HUES48 (cell line): ENCODE data around the gene TTC12.

Experiments
- H3K27ac ChIP-seq: one replicate; pipeline ENCODE4 v1.7.0; 2013; ENCODE audit warnings: low read depth, low read length, inconsistent platforms
- H3K27me3 ChIP-seq: 2 replicates; pipeline ENCODE4 v1.6.1; 2013; ENCODE audit warnings: mild to moderate bottlenecking, low read length; ENCODE audit not compliant: control insufficient read depth, insufficient read depth
- H3K36me3 ChIP-seq: 2 replicates; pipeline ENCODE4 v1.6.1; 2013; ENCODE audit warnings: low read length; ENCODE audit not compliant: control insufficient read depth, insufficient read depth
- H3K4me1 ChIP-seq: 2 replicates; pipeline ENCODE4 v1.6.1; 2013; ENCODE audit warnings: mild to moderate bottlenecking, low read length; ENCODE audit not compliant: control insufficient read depth, insufficient read depth
- H3K4me3 ChIP-seq: 2 replicates; pipeline ENCODE4 v1.5.1; 2013; ENCODE audit warnings: mild to moderate bottlenecking, low read depth, low read length
- H3K9ac ChIP-seq: 2 replicates; pipeline ENCODE4 v1.6.1; 2013; ENCODE audit warnings: mild to moderate bottlenecking, low read depth, low read length, moderate library complexity
- H3K9me3 ChIP-seq: 2 replicates; pipeline ENCODE4 v1.6.1; 2013; ENCODE audit warnings: low read length; ENCODE audit not compliant: control insufficient read depth, insufficient read depth

TTC12 gene

GRCh38 chr11:113351068-113351450 is 36.7 kb downstream of the TTC12 start:
- Histone ChIP-seq H3K9me3 (no peaks in the 10 kb centered on the region), H3K27me3 (no peaks in the 10 kb centered on the region), H3K36me3 (no peaks in the 10 kb centered on the region), H3K4me1 (no peaks in the 10 kb centered on the region), H3K27ac (no peak overlapping the region), H3K4me3 (no peak overlapping the region), H3K9ac (no peak overlapping the region)

GRCh38 chr11:113351480-113351879 is 37.1 kb downstream of the TTC12 start:
- H3K27ac ChIP-seq, result no peak overlapping the region
- no peak overlapping the region for H3K4me3 ChIP-seq
- no peaks in the 10 kb centered on the region for H3K27me3 ChIP-seq
- no peaks in the 10 kb centered on the region for H3K36me3 ChIP-seq
- H3K9ac ChIP-seq, result no peak overlapping the region
- H3K9me3 ChIP-seq, result no peaks in the 10 kb centered on the region
- H3K4me1 ChIP-seq, result no peaks in the 10 kb centered on the region

GRCh38 chr11:113356203-113356602 is 41.8 kb downstream of the TTC12 start:
- Histone ChIP-seq H3K36me3 (no peaks in the 10 kb centered on the region), H3K4me1 (no peaks in the 10 kb centered on the region), H3K27me3 (no peaks in the 10 kb centered on the region), H3K9me3 (no peaks in the 10 kb centered on the region), H3K4me3 (no peak overlapping the region), H3K9ac (no peak overlapping the region), H3K27ac (no peak overlapping the region)

GRCh38 chr11:113363406-113363805 is 49.0 kb downstream of the TTC12 start:
- Histone ChIP-seq H3K36me3 (no peaks in the 10 kb centered on the region; the same call in 1 of the 2 replicates), H3K9me3 (no peaks in the 10 kb centered on the region)

DNA sequence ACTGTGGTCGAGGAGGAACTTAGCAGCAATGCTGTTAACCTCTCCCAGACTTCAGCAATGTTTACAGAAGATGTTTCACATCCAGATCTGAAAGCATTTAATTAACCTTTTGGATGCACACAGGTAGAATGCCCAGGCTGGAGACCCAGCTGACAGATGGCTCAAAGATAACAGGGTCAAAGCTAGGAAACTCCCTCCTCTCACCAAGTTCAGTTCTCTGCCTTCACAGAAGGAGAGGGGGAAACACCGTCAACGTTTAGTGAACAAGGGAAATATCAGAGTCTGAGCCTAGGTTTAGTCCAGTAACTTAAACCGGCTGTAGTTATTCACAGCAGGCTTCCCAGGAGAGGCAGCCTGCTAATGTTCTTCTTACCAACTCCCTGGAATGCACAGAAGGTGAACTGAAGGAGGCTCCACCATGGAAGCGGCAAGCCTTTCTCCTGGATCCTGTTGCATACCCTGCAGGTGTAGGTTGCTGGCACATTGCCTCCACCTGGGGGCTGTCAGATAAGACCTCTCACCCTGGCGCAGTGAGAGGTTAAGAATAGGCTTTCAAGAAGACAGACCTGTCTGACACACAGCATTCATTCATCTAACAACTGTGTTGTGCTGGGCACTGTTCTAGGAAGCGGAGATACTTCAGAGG is 49.7 kb downstream of the TTC12 start:
- Histone ChIP-seq H3K9me3 (no peaks in the 10 kb centered on the region), H3K27ac (no peak overlapping the region), H3K4me1 (peaks cover 5% of the 10 kb centered on the region)

More at GRCh38 chr11:113363406-113363805, 49.0 kb downstream of the TTC12 start:
- H3K4me3 ChIP-seq, result no peak overlapping the region
- no peak overlapping the region for H3K27ac ChIP-seq
- no peak overlapping the region for H3K9ac ChIP-seq
- H3K4me1 ChIP-seq, result peaks cover 5% of the 10 kb centered on the region
- no peaks in the 10 kb centered on the region for H3K27me3 ChIP-seq

GRCh38 chr11:113365895-113366294 is 51.5 kb downstream of the TTC12 start:
- no peak overlapping the region for H3K4me3 ChIP-seq
- H3K27me3 ChIP-seq, result no peaks in the 10 kb centered on the region
- no peaks in the 10 kb centered on the region for H3K9me3 ChIP-seq
- H3K4me1 ChIP-seq, result peaks cover 5% of the 10 kb centered on the region
- no peaks in the 10 kb centered on the region; the same call in 1 of the 2 replicates for H3K36me3 ChIP-seq
- no peak overlapping the region for H3K9ac ChIP-seq
- no peak overlapping the region for H3K27ac ChIP-seq

More for the DNA sequence above, 49.7 kb downstream of the TTC12 start:
- Histone ChIP-seq H3K4me3 (no peak overlapping the region), H3K36me3 (no peaks in the 10 kb centered on the region; the same call in 1 of the 2 replicates), H3K9ac (no peak overlapping the region), H3K27me3 (no peaks in the 10 kb centered on the region)

DNA sequence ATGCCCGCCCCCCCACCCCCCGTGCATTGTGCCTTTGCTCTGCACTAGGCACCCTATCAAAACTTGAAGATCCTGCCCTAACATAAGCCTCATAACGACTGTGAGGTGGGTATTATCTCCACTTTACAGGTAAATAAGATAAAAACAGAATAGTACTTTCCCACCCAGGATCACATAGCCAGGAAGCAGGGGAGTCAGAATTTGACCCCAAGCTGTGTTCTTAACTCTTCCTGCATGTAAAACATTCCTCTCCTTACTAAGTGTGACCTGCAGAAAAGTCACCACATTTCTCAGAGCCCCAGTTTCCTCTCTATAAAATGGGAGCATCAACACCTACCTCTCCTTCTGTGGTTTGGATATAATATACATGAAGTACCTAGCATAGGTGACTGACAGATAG is 55.0 kb downstream of the TTC12 start:
- no peak overlapping the region for H3K27ac ChIP-seq
- peaks cover 5% of the 10 kb centered on the region for H3K4me1 ChIP-seq
- H3K4me3 ChIP-seq, result no peak overlapping the region
- no peaks in the 10 kb centered on the region for H3K27me3 ChIP-seq
- no peaks in the 10 kb centered on the region for H3K9me3 ChIP-seq
- no peak overlapping the region for H3K9ac ChIP-seq
- H3K36me3 ChIP-seq, result no peaks in the 10 kb centered on the region

- H3K4me3 ChIP-seq, result no peak overlapping the region
- no peaks in the 10 kb centered on the region for H3K9me3 ChIP-seq
- peaks cover 5% of the 10 kb centered on the region for H3K4me1 ChIP-seq
- no peak overlapping the region for H3K27ac ChIP-seq
- H3K9ac ChIP-seq, result no peak overlapping the region
- no peaks in the 10 kb centered on the region for H3K36me3 ChIP-seq
- no peaks in the 10 kb centered on the region for H3K27me3 ChIP-seq
Measured at GRCh38 chr11:113370634-113371033, 56.3 kb downstream of the TTC12 start.

GRCh38 chr11:113372309-113372708 is 57.9 kb downstream of the TTC12 start:
- Histone ChIP-seq H3K36me3 (no peaks in the 10 kb centered on the region), H3K27me3 (no peaks in the 10 kb centered on the region), H3K27ac (no peak overlapping the region), H3K9me3 (no peaks in the 10 kb centered on the region), H3K4me1 (peaks cover 7% of the 10 kb centered on the region), H3K4me3 (no peak overlapping the region), H3K9ac (no peak overlapping the region)

DNA sequence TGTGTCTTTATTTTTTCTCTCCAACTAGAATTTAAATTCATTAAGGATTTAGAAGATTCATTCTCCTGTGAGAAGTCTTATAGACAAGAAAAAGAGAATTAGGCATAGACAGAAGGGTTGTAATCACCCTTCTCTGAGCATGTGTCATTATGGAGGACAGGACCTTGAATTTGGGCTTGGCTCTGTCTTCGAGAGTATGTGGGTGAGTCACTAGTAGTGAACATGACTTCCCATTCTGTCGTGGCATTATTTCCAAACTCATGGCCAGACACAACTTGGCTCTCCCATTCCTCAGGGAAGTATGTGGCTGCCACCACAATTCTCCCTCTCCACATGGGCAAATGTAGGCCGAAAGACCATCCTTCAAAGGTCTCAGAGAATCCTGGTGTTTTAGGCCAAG is 58.9 kb downstream of the TTC12 start:
- Histone ChIP-seq H3K27me3 (no peaks in the 10 kb centered on the region), H3K27ac (no peak overlapping the region), H3K4me3 (no peak overlapping the region), H3K9ac (no peak overlapping the region), H3K4me1 (peaks cover 10% of the 10 kb centered on the region), H3K36me3 (no peaks in the 10 kb centered on the region), H3K9me3 (no peaks in the 10 kb centered on the region)

DNA sequence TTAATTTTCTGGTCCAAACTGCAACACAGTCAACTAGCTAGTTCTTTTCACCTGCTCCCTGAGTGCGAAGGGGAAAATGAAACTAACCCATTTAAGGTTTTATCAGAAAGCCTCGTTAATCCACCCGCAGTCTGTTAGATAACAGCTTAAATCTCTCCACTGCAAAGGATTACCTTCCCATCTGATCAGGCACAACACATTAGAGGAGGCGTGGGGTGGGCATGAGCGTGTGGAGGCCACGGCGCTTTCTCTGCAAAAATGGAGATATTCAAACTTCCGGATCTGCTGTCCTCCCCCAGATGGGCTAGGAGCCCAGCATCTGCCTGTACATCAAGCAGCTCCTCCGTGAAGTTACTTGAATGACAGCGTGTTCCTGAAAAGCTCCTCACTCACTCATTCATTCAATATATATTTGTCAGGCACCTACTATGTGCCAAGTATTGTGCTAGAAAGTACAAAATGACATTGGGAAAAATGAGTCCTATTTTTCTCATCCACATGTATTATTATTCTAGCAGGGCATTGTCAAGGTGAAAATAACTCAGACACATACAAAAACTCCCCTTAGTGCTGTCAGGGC is 59.7 kb downstream of the TTC12 start:
- H3K4me1 ChIP-seq, result peaks cover 10% of the 10 kb centered on the region
- no peak overlapping the region for H3K27ac ChIP-seq
- H3K9ac ChIP-seq, result no peak overlapping the region
- H3K36me3 ChIP-seq, result no peaks in the 10 kb centered on the region
- H3K9me3 ChIP-seq, result no peaks in the 10 kb centered on the region
- H3K27me3 ChIP-seq, result no peaks in the 10 kb centered on the region
- H3K4me3 ChIP-seq, result no peak overlapping the region
